HL-60 (cell line): ENCODE results near the gene GLYATL3.

Experiments used
- GABPA ChIP-seq: IDR thresholded peaks from 2 replicates; pipeline ENCODE4 v1.6.1; 2012; ENCODE audit warnings: low read depth
- POLR2AphosphoS5 ChIP-seq: IDR thresholded peaks from 2 replicates; pipeline ENCODE4 v1.6.1; 2012; ENCODE audit warnings: low read depth
- SPI1 ChIP-seq: IDR thresholded peaks from 2 replicates; pipeline ENCODE4 v1.6.1; 2012; ENCODE audit warnings: low read depth, mild to moderate bottlenecking, borderline replicate concordance
- TF ChIP-seq, protein P1 (sequence below): IDR thresholded peaks from one replicate; pipeline ENCODE4 v1.5.1; 2011; ENCODE audit warnings: low read length, control low read depth, inconsistent platforms; ENCODE audit not compliant: insufficient read depth
- TF ChIP-seq, protein P2 (sequence below): IDR thresholded peaks from 2 replicates; pipeline ENCODE4 v1.6.1; 2012; ENCODE audit warnings: low read depth; ENCODE audit not compliant: insufficient replicate concordance

DNA sequence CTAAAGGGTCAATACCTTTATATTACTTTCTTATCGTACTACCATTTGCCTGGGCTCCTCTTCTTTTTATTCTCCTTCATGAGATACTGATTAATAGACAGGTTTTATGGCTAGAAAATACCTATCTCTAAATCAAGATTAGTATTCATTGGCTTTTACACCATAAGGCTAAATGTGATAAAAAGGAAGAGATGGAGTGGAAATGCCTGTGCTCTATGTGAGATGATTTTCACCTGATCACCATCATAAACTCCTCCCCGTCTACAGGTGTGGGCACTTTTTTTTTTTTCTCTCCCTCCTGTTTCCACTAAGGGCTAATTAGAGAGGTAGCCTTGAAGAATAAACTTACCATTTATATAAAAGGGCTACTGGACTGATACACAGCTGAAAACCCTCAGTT lies at the start of gene GLYATL3:
- TF ChIP-seq, protein P1, sequence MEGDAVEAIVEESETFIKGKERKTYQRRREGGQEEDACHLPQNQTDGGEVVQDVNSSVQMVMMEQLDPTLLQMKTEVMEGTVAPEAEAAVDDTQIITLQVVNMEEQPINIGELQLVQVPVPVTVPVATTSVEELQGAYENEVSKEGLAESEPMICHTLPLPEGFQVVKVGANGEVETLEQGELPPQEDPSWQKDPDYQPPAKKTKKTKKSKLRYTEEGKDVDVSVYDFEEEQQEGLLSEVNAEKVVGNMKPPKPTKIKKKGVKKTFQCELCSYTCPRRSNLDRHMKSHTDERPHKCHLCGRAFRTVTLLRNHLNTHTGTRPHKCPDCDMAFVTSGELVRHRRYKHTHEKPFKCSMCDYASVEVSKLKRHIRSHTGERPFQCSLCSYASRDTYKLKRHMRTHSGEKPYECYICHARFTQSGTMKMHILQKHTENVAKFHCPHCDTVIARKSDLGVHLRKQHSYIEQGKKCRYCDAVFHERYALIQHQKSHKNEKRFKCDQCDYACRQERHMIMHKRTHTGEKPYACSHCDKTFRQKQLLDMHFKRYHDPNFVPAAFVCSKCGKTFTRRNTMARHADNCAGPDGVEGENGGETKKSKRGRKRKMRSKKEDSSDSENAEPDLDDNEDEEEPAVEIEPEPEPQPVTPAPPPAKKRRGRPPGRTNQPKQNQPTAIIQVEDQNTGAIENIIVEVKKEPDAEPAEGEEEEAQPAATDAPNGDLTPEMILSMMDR: no peak
- TF ChIP-seq POLR2AphosphoS5 (no peak), GABPA (no peak), SPI1 (no peak)
- TF ChIP-seq, protein P2, sequence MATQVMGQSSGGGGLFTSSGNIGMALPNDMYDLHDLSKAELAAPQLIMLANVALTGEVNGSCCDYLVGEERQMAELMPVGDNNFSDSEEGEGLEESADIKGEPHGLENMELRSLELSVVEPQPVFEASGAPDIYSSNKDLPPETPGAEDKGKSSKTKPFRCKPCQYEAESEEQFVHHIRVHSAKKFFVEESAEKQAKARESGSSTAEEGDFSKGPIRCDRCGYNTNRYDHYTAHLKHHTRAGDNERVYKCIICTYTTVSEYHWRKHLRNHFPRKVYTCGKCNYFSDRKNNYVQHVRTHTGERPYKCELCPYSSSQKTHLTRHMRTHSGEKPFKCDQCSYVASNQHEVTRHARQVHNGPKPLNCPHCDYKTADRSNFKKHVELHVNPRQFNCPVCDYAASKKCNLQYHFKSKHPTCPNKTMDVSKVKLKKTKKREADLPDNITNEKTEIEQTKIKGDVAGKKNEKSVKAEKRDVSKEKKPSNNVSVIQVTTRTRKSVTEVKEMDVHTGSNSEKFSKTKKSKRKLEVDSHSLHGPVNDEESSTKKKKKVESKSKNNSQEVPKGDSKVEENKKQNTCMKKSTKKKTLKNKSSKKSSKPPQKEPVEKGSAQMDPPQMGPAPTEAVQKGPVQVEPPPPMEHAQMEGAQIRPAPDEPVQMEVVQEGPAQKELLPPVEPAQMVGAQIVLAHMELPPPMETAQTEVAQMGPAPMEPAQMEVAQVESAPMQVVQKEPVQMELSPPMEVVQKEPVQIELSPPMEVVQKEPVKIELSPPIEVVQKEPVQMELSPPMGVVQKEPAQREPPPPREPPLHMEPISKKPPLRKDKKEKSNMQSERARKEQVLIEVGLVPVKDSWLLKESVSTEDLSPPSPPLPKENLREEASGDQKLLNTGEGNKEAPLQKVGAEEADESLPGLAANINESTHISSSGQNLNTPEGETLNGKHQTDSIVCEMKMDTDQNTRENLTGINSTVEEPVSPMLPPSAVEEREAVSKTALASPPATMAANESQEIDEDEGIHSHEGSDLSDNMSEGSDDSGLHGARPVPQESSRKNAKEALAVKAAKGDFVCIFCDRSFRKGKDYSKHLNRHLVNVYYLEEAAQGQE: no peak
